Measurements from ENCODE around the gene SKAP1. TPM values are rescaled to one million over a fixed set of nuclear protein-coding genes. Genes with fewer than 3 reads are reported as not detected.

The SKAP1 gene
- total and polyA plus RNA-seq, 7 donors = 0.09 to 1.0 (median 0.42) TPM; not detected in 2

- Histone ChIP-seq H3K36me3 (ENCODE audit: insufficient read depth in 1 of 2, low read depth in 1 of 2) (no peaks in the 10 kb centered on the region), H3K27ac (no peak overlapping the region), H3K4me1 (peaks cover 3% of the 10 kb centered on the region), H3K9me3 (no peaks in the 10 kb centered on the region), H3K27me3 (ENCODE audit: insufficient read depth in 3 of 3, low read length in 2 of 3) (peaks cover 4 to 16% (median 12%) of the 10 kb centered on the region in 3 donors), H3K4me3 (no peak overlapping the region)
- 50 to 65% (median 60%) methylated on average over 1 of the region's 1 CpG for WGBS, 3 donors
- intact Hi-C loops (cut with DNase I) = no loop called here
- no peak for ATAC-seq
- TF ChIP-seq CTCF (IDR thresholded peaks at IDR 0.05) = no peak
- no peak for DNase-seq
Observed at GRCh38 chr17:48229936-48230335, 200.1 kb downstream of the SKAP1 start.

GRCh38 chr17:48228720-48229119 lies 201.3 kb downstream of the SKAP1 start:
- 67 to 75% (median 73%) methylated on average over 1 of the region's 1 CpG for WGBS, 3 donors
- DNase-seq (no peak), ATAC-seq (no peak)
- intact Hi-C loops (cut with DNase I) = no loop called here
- TF ChIP-seq CTCF (IDR thresholded peaks at IDR 0.05) = no peak
- Histone ChIP-seq H3K27me3 (ENCODE audit: insufficient read depth in 3 of 3, low read length in 2 of 3) (peaks cover 4 to 12% (median 7%) of the 10 kb centered on the region in 3 donors), H3K36me3 (ENCODE audit: insufficient read depth in 1 of 2, low read depth in 1 of 2) (no peaks in the 10 kb centered on the region), H3K4me1 (peaks cover 3% of the 10 kb centered on the region), H3K27ac (no peak overlapping the region), H3K9me3 (no peaks in the 10 kb centered on the region), H3K4me3 (no peak overlapping the region)

GRCh38 chr17:48225725-48226567 lies 204.1 kb downstream of the SKAP1 start:
- DNase-seq (no peak), ATAC-seq (no peak)
- Histone ChIP-seq H3K36me3 (ENCODE audit: insufficient read depth in 1 of 2, low read depth in 1 of 2) (no peaks in the 10 kb centered on the region), H3K4me3 (no peak overlapping the region), H3K9me3 (no peaks in the 10 kb centered on the region), H3K27me3 (ENCODE audit: insufficient read depth in 3 of 3, low read length in 2 of 3) (peaks cover 2 to 8% (median 4%) of the 10 kb centered on the region in 3 donors), H3K27ac (no peak overlapping the region), H3K4me1 (peaks cover 3% of the 10 kb centered on the region)
- intact Hi-C loops (cut with DNase I) = no loop called here
- 32 to 37% (median 33%) methylated on average over 6 of the region's 6 CpGs for WGBS, 3 donors
- no peak for TF ChIP-seq CTCF (IDR thresholded peaks at IDR 0.05)

- intact Hi-C loops (cut with DNase I) = no loop called here
- Histone ChIP-seq H3K27me3 (ENCODE audit: insufficient read depth in 3 of 3, low read length in 2 of 3) (peaks cover 0 to 4% (median 2%) of the 10 kb centered on the region in 3 donors), H3K4me3 (no peak overlapping the region), H3K36me3 (ENCODE audit: insufficient read depth in 1 of 2, low read depth in 1 of 2) (no peaks in the 10 kb centered on the region), H3K27ac (no peak overlapping the region), H3K4me1 (no peaks in the 10 kb centered on the region), H3K9me3 (no peaks in the 10 kb centered on the region)
- DNase-seq (no peak), ATAC-seq (no peak)
- TF ChIP-seq CTCF (IDR thresholded peaks at IDR 0.05) = no peak
Observed at GRCh38 chr17:48223945-48224344, 206.1 kb downstream of the SKAP1 start.
